ENCODE data around the gene TPK1.
A peak's percentile ranks its signal among the peaks of the same experiment; 100 is the strongest.
"Not testable (repeated sequence)": the region's sequence is repeated elsewhere in the genome, so short reads cannot be mapped to it uniquely, and the experiment has no call there.

Gene TPK1

GRCh38 chr7:144454256-144455039 lies 381.4 kb downstream of the TPK1 start:
- no peak for DNase-seq

GRCh38 chr7:144452064-144452463 lies 383.8 kb downstream of the TPK1 start:
- DNase-seq = no peak

GRCh38 chr7:144445590-144445989 lies 390.3 kb downstream of the TPK1 start:
- no peak for DNase-seq

GRCh38 chr7:144439717-144440205 lies 396.1 kb downstream of the TPK1 start:
- no peak for DNase-seq

- DNase-seq = no peak
Measured at GRCh38 chr7:144438759-144439158, 397.1 kb downstream of the TPK1 start.

- peak; percentile 13 for DNase-seq
Measured at GRCh38 chr7:144437370-144438191, 398.3 kb downstream of the TPK1 start.

GRCh38 chr7:144436500-144436899 lies 399.4 kb downstream of the TPK1 start:
- DNase-seq = no peak

- DNase-seq = no peak
Measured at GRCh38 chr7:144428431-144428830, 407.4 kb downstream of the TPK1 start.

GRCh38 chr7:144427539-144427938 lies 408.3 kb downstream of the TPK1 start:
- not testable (repeated sequence) for DNase-seq

GRCh38 chr7:144418931-144419330 lies 416.9 kb downstream of the TPK1 start:
- not testable (repeated sequence) for DNase-seq

- no peak for DNase-seq
Measured at GRCh38 chr7:144416341-144416740, 419.5 kb downstream of the TPK1 start.

- no peak for DNase-seq
Measured at GRCh38 chr7:144415858-144416257, 420.0 kb downstream of the TPK1 start.

- no peak for DNase-seq
Measured at GRCh38 chr7:144414815-144415214, 421.0 kb downstream of the TPK1 start.

- DNase-seq = no peak
Measured at GRCh38 chr7:144410441-144410840, 425.4 kb downstream of the TPK1 start.

GRCh38 chr7:144408121-144408520 lies 427.7 kb downstream of the TPK1 start:
- no peak for DNase-seq

- no peak for DNase-seq
Measured at GRCh38 chr7:144407266-144407931, 428.5 kb downstream of the TPK1 start.

GRCh38 chr7:144404946-144405345 lies 430.9 kb downstream of the TPK1 start:
- no peak for DNase-seq

GRCh38 chr7:144403649-144404061 lies 432.2 kb downstream of the TPK1 start, which contains the start of gene NOBOX:
Gene NOBOX (minus strand): TSS chr7:144403693.
- DNase-seq = no peak

GRCh38 chr7:144403102-144403501 lies 432.8 kb downstream of the TPK1 start:
- no peak for DNase-seq
